ENCODE measurements around the gene C16orf74.

C16orf74 gene

DNA sequence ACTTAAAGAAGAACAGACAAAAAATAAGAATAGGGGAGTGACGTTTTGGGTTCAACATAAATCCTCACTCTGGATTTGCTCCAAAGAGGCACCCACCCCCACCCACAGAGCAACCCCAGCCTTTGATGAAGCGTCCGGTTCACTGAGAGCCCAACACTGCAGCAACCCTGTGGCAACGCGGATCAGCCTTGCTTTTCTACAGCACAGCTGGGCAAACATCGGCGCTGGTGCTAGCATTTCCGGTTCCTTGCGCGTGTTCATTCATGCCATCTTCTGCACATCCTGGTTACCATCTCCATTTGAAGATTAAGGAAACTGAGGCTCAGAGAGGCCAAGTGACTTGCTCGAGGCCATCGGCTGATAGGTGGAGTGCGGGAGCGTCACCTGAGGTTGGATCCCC, 53.5 kb downstream of the C16orf74 start:
- DNase-seq (ENCODE audit: low read depth in 2 of 2, low spot score in 1 of 2): no peak

DNA sequence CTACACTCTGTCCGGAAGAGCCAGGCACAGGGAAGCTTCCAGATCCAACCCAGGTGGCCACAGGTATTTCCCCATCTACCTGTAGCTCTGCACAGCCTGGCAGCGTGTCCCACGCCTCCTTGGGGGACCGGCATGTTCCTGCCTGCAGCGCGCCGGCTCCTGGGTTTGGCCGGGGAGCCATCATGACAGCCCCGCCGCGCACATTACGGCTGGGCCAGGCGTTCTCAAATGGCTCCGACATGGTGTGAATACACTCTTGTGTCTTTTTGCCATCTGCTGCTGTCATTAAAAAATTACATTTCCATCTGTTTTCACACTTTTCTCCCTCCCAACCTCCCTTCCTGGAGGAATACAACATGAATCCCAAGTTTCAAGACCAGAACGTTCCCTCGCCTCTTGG, 54.1 kb downstream of the C16orf74 start:
- no peak for DNase-seq (ENCODE audit: low read depth in 2 of 2, low spot score in 1 of 2)

DNA sequence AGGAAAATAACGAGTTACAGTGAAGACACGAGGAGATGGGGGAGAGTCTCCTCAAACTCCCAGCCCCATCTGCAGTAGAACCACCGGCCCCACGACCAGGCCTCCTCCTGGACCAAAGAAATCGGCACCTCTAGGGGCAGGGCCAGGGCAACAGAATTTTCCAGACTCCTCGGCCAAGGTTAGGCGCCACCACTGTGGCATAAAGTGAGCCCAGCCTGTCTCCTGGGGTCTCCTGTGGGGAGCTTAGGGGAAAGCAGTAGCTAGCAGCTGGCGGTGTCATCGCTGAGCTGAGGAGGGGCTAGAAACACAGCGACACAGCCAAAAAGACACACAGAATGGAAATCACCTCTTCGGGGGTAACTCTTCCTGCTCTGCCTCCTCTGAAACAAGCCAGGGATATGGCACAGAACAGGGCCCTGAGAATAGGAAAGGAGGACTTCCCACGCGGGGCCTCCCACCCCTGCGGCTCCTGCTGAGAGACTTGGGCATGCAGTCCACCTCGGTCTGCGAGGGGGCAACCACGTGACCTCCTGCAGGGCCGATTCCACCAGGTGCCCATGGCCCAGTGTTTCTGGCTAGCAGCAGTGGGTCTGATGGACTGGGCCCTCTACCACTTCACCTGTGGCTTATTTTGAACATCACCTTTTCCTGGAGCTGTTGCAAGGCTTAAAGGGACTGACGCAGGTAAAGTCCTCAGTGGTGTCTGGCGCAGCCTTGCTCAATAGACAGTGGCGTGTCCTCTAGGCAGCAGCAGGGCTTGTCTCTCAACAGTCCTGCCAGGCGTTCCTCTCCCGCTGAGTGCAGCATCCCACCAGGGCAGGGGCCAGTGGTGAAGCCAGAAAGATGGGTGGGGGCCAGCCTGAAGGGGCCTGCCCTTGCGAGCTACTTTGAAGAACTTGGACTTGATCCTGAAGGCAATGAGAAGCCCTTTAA, 55.4 kb downstream of the C16orf74 start:
- DNase-seq (ENCODE audit: low read depth in 2 of 2, low spot score in 1 of 2): no peak

DNA sequence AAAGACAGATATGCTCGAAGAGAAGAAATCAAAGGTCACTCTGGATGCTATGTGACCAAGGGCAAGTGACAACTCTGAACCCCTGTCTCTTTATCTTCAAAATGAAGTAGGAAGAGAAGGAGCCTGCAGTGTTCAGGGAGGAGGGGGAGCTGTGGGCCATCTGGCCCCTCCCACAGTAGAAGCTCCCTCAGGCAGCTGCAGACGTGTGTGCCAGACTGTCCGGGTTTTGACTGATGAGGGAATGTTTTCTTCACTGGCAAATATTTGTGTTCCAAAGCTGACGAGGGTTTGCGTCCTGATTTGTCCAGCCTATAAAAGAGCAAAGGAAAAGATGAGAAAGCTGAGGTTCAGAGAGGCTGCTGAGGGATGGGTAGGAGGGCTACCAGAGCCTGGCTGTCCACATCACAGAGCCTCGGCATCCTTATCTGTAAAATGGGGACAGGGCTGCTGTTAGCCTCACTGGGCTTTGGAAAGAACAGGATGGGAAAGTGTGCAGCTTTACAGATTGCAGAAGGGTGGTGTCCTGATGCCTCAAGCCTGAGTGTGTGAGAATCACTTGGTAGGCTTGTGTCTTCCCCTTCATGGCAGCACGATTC, 60.3 kb downstream of the C16orf74 start:
- no peak for DNase-seq (ENCODE audit: low read depth in 2 of 2, low spot score in 1 of 2)

DNA sequence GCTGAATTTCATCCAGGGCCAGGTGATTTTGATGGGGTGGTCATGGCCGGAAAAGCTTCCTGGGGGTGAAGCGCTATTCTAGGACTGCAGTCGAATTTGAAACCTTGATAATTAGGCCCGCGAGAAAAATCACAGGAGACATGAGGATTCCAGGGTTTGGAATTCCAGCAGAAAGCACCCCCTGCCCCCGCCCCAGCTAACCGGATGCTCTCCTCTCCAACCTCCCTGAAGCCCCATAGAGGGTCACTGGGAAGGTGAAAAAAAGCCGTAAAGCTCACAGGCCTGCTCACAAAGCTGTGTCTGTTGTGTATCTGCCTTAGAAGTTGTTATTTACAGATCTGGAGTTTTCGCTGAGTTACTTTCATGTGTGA, 61.0 kb downstream of the C16orf74 start:
- DNase-seq (ENCODE audit: low read depth in 2 of 2, low spot score in 1 of 2): no peak

DNA sequence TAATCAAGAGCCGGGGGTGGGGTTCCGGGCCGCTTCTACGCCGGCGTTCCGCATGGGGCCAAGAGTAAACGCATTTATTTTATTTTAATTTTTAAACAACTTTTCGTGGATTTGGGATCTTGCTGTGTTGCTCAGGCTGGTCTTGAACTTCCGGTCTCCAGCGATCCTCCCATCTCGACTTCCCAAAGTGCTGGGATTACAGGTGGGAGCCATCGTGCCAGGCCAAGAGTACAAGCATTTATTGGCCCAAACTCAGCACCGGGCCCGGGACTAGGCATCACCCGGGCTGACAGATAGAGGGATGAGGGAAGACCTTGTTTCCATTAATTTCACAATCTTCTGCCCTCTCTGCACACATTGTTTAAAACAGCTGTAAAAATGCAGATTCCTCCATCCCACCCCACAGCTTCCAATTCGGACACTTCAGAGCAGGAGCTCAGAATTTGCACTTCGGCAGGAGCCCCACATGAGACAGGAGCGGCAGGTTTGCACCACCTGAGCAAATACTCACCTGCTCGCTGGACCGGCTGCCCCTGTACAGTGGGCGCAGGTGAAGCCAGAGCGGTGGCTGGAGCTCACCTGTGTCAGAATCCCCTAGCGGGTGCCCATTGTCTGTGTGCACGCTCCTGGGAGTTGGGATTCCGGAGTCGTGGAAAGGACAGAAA, 61.5 kb downstream of the C16orf74 start:
- DNase-seq (ENCODE audit: low read depth in 2 of 2, low spot score in 1 of 2): no peak

DNA sequence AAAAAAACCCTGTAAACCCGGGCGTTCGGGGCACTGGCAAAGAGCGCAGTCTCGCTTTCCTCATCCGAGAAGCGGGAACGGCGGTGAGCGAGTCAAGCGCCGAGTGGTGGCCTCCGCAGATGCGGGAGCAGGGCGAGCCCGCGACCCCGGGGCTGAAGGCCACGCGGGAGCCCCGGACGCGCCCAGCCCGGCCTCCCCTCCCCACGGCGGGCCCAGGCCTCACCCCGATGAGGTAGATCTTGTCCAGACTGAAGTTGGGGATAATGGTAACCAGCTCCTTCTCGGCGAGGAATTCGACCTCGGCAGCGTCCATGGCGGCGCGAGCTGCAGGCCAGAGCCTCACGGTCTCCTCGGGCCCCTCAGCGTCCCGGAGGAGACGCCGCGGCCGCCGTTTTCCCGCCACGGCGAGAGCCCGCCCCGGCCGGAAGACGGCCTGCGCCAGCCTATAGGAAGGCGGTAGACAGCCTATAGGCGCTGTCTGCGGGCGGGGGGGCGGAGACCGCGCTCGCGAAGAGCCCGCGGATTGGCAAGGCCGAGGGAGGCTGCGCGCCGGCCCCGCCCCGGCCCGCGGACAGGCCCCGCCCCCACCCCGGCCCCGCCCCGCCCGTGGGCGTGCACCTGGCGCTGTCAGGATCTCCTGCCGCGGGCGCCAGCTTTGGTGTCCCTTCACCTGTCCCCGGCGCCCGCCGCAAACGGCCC, 62.2 kb downstream of the C16orf74 start, which contains the start of gene GINS2:
GINS2 (minus strand) TSS at position 369 of the 699 bp plus-strand sequence; CDS start at position 313, 56 bp downstream.
- DNase-seq (ENCODE audit: low read depth in 2 of 2, low spot score in 1 of 2): peak; percentile 63 to 79

DNA sequence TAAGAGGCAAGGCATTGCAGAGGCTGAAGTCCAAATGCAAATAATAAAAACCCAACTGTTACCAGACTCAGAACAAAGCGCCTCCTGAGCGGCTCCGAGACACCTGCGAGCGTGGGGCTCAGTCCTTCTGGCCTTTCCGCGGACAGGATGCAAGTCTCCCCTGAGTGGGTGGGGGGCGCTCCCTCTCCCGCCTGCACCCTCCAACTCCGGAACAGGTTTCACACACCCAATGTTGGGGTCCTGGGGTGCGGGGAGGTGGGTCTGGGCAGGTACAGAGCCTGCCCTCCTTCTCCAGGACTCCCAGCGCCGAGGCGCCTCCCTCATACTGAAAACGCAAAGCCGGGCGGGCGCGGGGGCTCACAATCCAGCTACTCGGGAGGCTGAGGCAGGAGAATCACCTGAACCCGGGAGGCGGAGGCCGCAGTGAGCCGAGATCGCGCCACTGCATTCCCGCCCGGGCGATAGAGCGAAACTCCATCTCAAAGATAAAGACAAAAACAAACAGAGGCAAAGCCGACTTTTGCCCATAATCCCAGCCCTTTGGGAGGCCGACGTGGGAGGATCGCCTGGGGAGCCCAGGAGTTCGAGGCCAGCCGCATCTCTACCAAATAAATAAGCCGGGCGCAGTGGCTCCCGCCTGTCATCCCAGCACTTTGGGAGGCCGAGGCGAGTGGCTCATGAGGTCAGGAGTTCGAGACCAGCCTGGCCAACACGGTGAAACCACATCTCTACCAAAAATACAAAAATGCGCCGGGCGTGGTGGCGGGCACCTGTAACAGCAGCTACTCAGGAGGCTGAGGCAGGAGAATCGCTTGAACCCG, 63.0 kb downstream of the C16orf74 start:
- DNase-seq (ENCODE audit: low read depth in 2 of 2, low spot score in 1 of 2): no peak

DNA sequence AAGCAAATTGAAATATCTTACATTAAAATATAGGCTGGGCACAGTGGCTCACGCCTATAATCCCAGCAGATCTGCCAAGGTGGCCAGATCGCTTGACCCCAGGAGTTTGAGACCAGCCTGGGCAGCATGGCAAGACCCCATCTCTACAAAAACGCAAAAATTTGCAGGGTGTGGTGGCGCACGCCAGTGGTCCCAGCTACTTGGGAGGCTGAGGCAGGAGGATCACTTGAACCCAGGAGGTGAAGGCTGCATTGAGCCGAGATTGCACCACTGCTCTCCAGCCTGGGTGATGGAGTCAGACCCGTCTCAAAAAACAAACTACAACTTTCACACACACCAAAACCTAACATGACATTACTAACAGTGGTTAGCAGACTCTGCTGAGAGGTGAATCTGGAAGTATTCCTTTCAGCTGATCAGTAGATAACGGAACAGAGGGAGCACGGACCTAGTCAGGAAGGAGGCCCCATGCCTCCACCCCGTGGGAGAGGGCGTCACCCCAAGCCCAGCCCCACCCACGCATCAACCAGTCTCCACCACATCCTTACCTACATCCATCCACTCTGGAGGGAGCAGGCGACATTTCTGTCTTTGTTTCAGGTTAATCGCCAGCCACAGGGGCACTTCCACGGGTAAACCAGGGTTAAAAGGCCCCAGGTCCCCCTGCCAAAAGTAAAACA, 63.8 kb downstream of the C16orf74 start:
- no peak for DNase-seq (ENCODE audit: low read depth in 2 of 2, low spot score in 1 of 2)

DNA sequence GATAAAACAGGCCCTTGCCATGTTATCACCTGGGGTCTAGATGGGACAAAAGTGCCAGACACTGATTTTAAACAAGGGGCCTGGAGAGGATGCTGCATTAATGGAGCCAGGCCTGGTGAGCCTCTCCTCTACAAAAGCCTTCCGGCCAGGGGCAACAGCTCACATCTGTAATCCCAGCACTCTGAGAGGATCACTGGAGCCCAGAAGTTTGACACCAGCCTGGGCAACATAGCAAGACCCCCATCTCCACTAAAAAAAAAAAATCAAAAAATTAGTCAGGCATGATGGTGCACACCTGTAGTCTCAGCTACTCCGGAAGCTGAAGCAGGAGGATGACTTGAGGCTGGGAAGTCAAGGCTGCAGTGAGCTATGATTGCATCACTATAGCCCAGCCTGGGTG, 65.6 kb downstream of the C16orf74 start:
- no peak for DNase-seq (ENCODE audit: low read depth in 2 of 2, low spot score in 1 of 2)

DNA sequence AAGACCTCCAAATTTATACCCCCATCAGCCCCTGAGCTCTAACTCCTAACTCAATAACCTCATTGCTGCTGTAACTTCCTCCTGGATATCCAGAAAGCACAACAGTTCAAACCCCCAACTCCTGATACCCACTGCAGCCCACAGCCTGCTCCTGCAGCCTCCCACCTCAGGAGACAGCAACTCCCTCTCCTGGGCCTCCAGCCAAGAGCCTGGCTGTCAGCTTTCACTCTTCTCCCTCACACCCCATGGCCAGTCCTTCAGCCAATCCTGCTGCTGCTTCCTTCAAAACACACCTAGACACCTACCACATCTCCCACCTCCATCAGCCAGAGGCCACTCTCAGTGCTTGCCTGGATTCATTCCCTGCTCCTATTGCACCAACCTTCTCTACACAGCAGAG, 67.5 kb downstream of the C16orf74 start:
- no peak for DNase-seq (ENCODE audit: low read depth in 2 of 2, low spot score in 1 of 2)

DNA sequence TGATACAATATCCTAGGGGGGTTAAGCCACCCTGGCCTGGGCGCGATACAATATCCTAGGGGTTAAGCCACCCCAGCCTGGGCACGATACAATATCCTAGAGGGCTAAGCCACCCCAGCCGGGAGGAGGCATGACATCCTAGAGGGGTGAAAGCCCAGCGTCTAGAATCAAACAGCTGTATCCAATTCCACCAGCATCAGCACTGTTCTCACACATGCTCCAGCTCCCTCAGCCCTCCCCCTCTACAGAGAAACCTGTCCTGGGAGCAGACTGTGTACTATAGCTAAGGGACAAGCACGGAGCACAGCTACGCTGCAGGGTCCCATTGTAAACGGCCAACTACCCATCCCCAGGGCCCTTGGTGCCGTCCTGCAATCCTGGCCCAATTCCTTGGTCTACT, 68.4 kb downstream of the C16orf74 start:
- DNase-seq (ENCODE audit: low read depth in 2 of 2, low spot score in 1 of 2): no peak

DNA sequence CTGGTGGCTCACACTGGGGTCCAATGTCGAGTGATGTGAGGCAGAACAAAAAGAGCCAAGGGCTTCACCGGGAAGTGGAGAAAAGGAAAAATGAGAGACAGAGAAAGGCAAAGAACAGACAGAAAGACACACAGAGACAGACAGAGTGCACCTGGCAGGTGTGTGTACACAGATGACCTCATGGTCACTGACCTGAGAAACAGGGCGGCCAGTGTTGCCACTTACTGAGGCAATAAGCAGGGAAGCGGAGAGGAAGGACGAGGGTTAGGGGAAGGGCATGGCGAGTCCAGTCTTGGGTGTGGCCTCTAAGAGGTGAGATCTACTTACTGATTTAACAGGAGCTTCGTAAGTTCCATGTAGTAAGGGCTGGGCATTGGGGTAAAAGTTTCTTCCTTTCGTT, 69.6 kb downstream of the C16orf74 start:
- DNase-seq (ENCODE audit: low read depth in 2 of 2, low spot score in 1 of 2): no peak

DNA sequence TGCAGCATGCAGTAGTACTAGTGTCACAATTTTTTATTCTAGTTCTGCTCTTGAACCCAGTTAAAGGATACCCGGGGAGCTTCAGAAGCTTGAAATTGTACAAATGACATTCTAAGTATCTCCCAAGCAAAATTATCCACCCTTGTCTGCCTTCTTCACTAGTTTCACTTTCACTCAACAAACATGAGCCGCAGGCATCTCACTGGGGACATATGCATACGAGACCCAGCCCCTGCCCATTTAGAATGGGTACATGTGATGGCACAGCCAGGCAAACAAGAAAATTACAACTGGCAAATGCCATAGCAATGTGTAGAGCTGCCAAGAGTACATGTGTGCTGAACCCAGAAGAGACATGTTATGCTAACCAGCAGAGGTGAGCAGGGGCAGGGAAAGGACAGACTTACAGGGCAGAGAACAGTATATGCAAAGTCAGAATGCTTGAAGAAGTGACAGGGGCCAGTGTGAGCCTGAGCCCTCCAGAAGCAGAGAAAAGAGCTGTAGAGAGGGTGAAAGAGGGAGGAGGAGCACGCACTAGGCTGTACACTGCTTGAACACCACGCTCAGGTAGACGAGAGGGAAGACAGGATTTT, 70.4 kb downstream of the C16orf74 start:
- no peak for DNase-seq (ENCODE audit: low read depth in 2 of 2, low spot score in 1 of 2)

DNA sequence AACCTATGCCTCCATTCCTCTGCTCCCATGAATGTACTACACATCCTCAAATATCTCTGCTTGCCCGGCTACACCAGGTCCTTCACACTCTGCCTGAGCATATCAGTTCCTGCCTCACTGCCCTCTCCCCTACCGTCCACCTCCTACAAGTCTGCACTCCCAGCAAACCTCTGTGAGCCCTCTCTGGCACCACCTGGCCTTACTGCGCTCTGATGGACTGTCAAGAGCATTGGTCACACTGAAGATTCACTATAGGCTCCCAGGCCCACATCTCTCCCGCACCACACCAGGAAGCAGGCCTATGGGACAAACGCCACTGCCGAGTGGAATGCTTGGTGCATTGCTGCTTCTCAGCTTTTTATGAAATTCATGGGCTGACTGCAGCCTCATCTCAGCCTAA, 71.0 kb downstream of the C16orf74 start:
- no peak for DNase-seq (ENCODE audit: low read depth in 2 of 2, low spot score in 1 of 2)

DNA sequence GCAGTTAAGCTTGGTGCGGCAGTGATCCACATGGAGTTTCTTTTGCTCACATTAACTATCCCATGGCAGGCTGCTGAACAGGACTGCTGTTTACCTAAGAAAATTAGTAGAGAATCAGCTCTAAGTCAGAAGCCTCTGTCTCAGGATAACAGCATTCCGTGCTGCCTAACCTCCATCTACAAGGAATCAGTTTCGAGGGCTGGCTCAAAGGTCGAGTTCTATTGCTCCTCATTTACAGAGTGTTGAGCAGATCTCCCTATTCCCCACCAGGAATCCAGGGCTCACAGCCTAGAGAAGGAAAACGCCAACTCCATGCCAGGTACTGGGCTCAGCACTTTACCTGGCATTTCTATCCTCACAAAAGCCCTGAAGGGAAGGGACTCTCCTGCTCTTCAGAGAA, 72.1 kb downstream of the C16orf74 start:
- DNase-seq (ENCODE audit: low read depth in 2 of 2, low spot score in 1 of 2): no peak

DNA sequence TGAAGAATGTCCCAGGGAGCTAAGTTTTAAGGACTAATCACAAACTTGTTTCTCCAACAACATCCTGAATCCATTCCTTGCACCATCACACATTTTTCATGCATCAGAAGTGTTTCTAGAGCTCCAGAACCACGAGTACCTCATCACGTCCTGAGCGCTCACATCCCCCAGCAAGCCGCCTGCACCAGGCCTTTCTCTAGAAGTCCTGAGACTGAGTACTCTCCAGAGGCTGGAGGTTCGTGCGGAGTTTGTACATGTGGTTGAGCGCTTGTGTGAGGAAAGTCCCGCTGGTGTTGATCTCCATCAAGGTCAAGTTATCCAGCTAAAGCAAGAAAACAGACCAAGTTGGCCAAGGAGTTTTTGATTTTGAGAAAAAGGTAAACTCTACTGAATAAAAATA, 72.9 kb downstream of the C16orf74 start:
- DNase-seq (ENCODE audit: low read depth in 2 of 2, low spot score in 1 of 2): no peak

DNA sequence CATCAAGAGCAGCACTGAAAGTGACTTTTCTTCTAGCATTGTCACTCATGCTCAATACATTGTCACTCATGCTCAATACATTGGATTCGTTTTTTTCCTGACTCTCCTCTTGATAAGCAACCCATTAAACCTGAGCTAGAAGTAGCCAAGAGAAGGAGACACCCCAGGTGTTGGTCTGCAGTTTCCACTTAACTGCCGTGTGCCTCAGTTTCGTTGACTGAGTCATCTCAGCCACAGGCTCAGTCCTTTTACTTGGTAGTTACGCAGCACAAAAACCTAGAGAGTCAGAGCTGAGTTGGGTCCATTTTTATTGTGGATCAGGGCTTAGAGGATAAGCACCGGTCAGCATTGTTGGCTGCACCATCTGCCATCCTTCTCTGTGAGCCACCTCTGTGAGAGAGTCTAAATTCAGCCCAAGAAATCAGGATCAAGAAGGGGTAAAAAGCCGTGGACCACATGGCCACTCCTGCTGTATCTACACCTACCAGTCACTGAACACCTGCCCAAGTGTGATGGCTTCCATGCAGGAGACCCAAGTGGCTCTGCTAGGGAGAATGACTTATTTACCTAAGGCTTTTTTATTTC, 73.4 kb downstream of the C16orf74 start:
- no peak for DNase-seq (ENCODE audit: low read depth in 2 of 2, low spot score in 1 of 2)

DNA sequence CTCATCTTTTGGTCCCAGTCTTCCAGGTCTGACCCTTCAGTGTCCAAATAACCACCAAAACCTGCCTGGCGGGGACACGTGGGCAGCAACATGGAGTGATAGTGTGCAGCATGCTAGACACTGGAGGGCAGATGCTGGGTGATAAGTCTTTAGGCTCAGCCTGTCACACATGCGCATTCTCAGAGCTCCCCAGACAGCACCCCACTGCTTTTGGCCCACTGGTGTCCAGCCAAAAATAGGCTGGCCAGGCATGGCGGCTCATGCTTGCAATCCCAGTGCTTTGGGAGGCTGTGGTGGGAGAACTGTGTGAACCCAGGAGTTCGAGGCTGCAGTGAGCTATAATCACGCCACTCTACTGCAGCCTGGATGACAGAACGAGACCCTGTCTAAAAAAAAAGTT, 74.4 kb downstream of the C16orf74 start:
- DNase-seq (ENCODE audit: low read depth in 2 of 2, low spot score in 1 of 2): no peak

All from stimulated activated CD8-positive, alpha-beta memory T cell treated with anti-CD3 and anti-CD28 coated beads, Interleukin-4, amount 100 ng/mL, for 1 hour (primary cell).